HCT116 (cell line): Measurements from ENCODE around the gene TYW5. TPM values are rescaled to one million over a fixed set of nuclear protein-coding genes. Genes with fewer than 3 reads are reported as not detected.

Source experiments
- ATAC-seq: fragments of 200-7000 bp; cut with Tn5 transposase; 2 replicates; pipeline ENCODE4 v1.9.1; 2020; ENCODE audit warnings: mild to moderate bottlenecking, moderate library complexity
- BruUV-seq: library from RNA; stranded (reverse); fragments of 400-500 nt; replicated peaks from 2 replicates; lab custom pipeline; 2021; lab: Mats Ljungman, UMichigan
- CTCF ChIA-PET: fragments of 300-600 bp; sonication (Branson Sonifier 250); formaldehyde crosslinking; loops from one replicate; lab custom pipeline; 2021; ENCODE audit warnings: antibody characterized with exemption; lab: Charles Lee
- POLR2A ChIA-PET: fragments of 300-600, 350-600 bp; sonication (Branson Sonifier 250); formaldehyde crosslinking; loops from one replicate; lab custom pipeline; 2021; ENCODE audit warnings: antibody characterized with exemption; lab: Charles Lee
- RAD21 ChIA-PET, 2 experiments: fragments of 300-600 bp; sonication (Branson Sonifier 250); formaldehyde crosslinking; loops; one replicate each; lab custom pipeline; 2023; ENCODE audit warnings: low total read pairs in 2 of 2; ENCODE audit not compliant: uncharacterized antibody in 2 of 2, unreplicated experiment in 2 of 2, low non-redundant PET in 1 of 2; lab: Charles Lee
- DNase-seq: peaks from one replicate; pipeline ENCODE4 v3.0.0-alpha.2; 2010; ENCODE audit warnings: low read depth, low spot score
- H2AFZ ChIP-seq: fragments of 200-600 bp; shearing (Covaris generic), sonication (generic); 2 replicates; pipeline ENCODE4 v1.6.1; 2017; ENCODE audit warnings: low read depth, mixed run types, mixed read lengths, antibody characterized with exemption, low read length; ENCODE audit not compliant: poor library complexity, severe bottlenecking
- H3K27ac ChIP-seq: 2 replicates; pipeline ENCODE4 v1.5.1; 2012; ENCODE audit warnings: low read depth, low read length
- H3K27me3 ChIP-seq: fragments of 200-600 bp; sonication (generic); 2 replicates; pipeline ENCODE4 v1.6.1; 2016; ENCODE audit warnings: mixed run types, low read length, mixed read lengths; ENCODE audit not compliant: insufficient read depth
- H3K36me3 ChIP-seq, 2 experiments: fragments of 200-500 bp in 1 of 2; fragments of 200-600 bp in 1 of 2; sonication (Bioruptor generic) in 1 of 2; sonication (generic) in 1 of 2; 2 replicates each; pipeline versions ENCODE4 v1.5.1 to v1.6.1; 2014 to 2016; ENCODE audit warnings: low read length in 2 of 2, inconsistent platforms in 1 of 2, mixed read lengths in 1 of 2, mixed run types in 1 of 2; ENCODE audit not compliant: insufficient read depth in 2 of 2, control insufficient read depth in 1 of 2
- H3K4me1 ChIP-seq, 2 experiments: fragments of 200-600 bp in 1 of 2; sonication (generic) in 1 of 2; 2 replicates each; pipeline versions ENCODE4 v1.5.1 to v1.6.1; 2012 to 2017; ENCODE audit warnings: low read length in 2 of 2, inconsistent platforms in 1 of 2, mild to moderate bottlenecking in 1 of 2, mixed read lengths in 1 of 2, mixed run types in 1 of 2, moderate library complexity in 1 of 2; ENCODE audit not compliant: insufficient read depth in 2 of 2, control insufficient read depth in 1 of 2
- H3K4me2 ChIP-seq: fragments of 200-600 bp; sonication (generic); 2 replicates; pipeline ENCODE4 v1.6.1; 2017; ENCODE audit warnings: mixed run types, low read length, mixed read lengths
- H3K4me3 ChIP-seq, 2 experiments: fragments of 200-600 bp in 1 of 2; sonication (generic) in 1 of 2; replicated peaks in 1 of 2; 2 replicates each; pipeline ENCODE4 v1.5.1; 2011 to 2016; ENCODE audit warnings: low read length in 2 of 2, control low read depth in 1 of 2, low read depth in 1 of 2, mild to moderate bottlenecking in 1 of 2, mixed read lengths in 1 of 2, mixed run types in 1 of 2
- H3K79me2 ChIP-seq: fragments of 200-600 bp; sonication (generic); 2 replicates; pipeline ENCODE4 v1.6.1; 2017; ENCODE audit warnings: mild to moderate bottlenecking, mixed run types, low read length, moderate library complexity, mixed read lengths; ENCODE audit not compliant: insufficient read depth
- H3K9ac ChIP-seq: fragments of 200-600 bp; sonication (generic); 2 replicates; pipeline ENCODE4 v1.6.1; 2016; ENCODE audit warnings: low read length, mixed read lengths
- H3K9me2 ChIP-seq: fragments of 200-600 bp; sonication (generic), shearing (Covaris generic); 2 replicates; pipeline ENCODE4 v1.6.1; 2017; ENCODE audit warnings: mixed run types, mild to moderate bottlenecking, moderate library complexity; ENCODE audit not compliant: insufficient read depth
- H3K9me3 ChIP-seq, 2 experiments: fragments of 200-500 bp in 1 of 2; fragments of 200-600 bp in 1 of 2; sonication (Bioruptor generic) in 1 of 2; sonication (generic) in 1 of 2; 2 replicates each; pipeline ENCODE4 v1.6.1; 2014 to 2017; ENCODE audit warnings: low read length in 2 of 2, mixed read lengths in 2 of 2, inconsistent platforms in 1 of 2, low read depth in 1 of 2, mild to moderate bottlenecking in 1 of 2, mixed run types in 1 of 2, moderate library complexity in 1 of 2; ENCODE audit not compliant: control insufficient read depth in 1 of 2, insufficient read depth in 1 of 2
- H4K20me1 ChIP-seq: fragments of 200-600 bp; sonication (generic), shearing (Covaris generic); 2 replicates; pipeline ENCODE4 v1.6.1; 2017; ENCODE audit warnings: mixed run types, mild to moderate bottlenecking, moderate library complexity; ENCODE audit not compliant: insufficient read depth
- EGR1 ChIP-seq: IDR thresholded peaks from 2 replicates; pipeline ENCODE4 v1.6.1; 2012; ENCODE audit warnings: low read depth
- EZH2 ChIP-seq: fragments of 200-600 bp; sonication (generic); IDR thresholded peaks from 2 replicates; pipeline ENCODE4 v1.6.1; 2017; ENCODE audit warnings: antibody characterized with exemption, mixed run types
- FOSL1 ChIP-seq: IDR thresholded peaks from 2 replicates; pipeline ENCODE4 v1.6.1; 2012; ENCODE audit warnings: low read depth
- JUND ChIP-seq: IDR thresholded peaks from 2 replicates; pipeline ENCODE4 v1.6.1; 2012
- POLR2AphosphoS5 ChIP-seq: IDR thresholded peaks from 2 replicates; pipeline ENCODE4 v1.6.1; 2011; ENCODE audit warnings: mild to moderate bottlenecking, low read depth, low read length, moderate library complexity
- REST ChIP-seq: IDR thresholded peaks from 2 replicates; pipeline ENCODE4 v1.6.1; 2012; ENCODE audit warnings: low read depth
- SIN3A ChIP-seq: IDR thresholded peaks from 2 replicates; pipeline ENCODE4 v1.6.1; 2012; ENCODE audit warnings: low read depth
- SP1 ChIP-seq: IDR thresholded peaks from 2 replicates; pipeline ENCODE4 v1.6.1; 2012; ENCODE audit warnings: low read depth
- TCF7L2 ChIP-seq: IDR thresholded peaks from 2 replicates; pipeline ENCODE4 v1.7.0; 2011; ENCODE audit warnings: borderline replicate concordance, inconsistent platforms; ENCODE audit not compliant: insufficient read depth, insufficient read length; ENCODE audit errors: extremely low read depth
- YY1 ChIP-seq: IDR thresholded peaks from 2 replicates; pipeline ENCODE4 v1.6.1; 2011; ENCODE audit warnings: low read length, low read depth, moderate library complexity, mild to moderate bottlenecking; ENCODE audit not compliant: insufficient replicate concordance; ENCODE audit errors: extremely low read depth
- ZFX ChIP-seq: fragments of 450-650 bp; IDR thresholded peaks from 2 replicates; pipeline ENCODE4 v1.6.1; 2017
- ZNF274 ChIP-seq: fragments of 200-500 bp; sonication (Bioruptor generic); IDR thresholded peaks from 2 replicates; pipeline ENCODE4 v1.6.1; 2014; ENCODE audit warnings: mild to moderate bottlenecking, low read depth, low read length, inconsistent platforms
- intact Hi-C: fragments of 100-400 bp; cut with micrococcal nuclease; formaldehyde crosslinking; loops from 2 replicates; pipeline ENCODE4 v1.10.0; 2022
- total RNA-seq: library from RNA; stranded (reverse); gene quantifications from one replicate; pipeline ENCODE4 v1.2.1, GENCODE V29; 2021; ENCODE audit not compliant: unreplicated experiment
- TF ChIP-seq, protein P1 (sequence below): IDR thresholded peaks from 2 replicates; pipeline ENCODE4 v1.6.1; 2012
- TF ChIP-seq, protein P2 (sequence below), 3 experiments: fragments of 200-600 bp in 1 of 3; sonication (generic) in 1 of 3; IDR thresholded peaks in 2 of 3; conservative IDR thresholded peaks in 1 of 3; 2 replicates each; pipeline ENCODE4 v1.5.1; 2012 to 2017; ENCODE audit warnings: low read depth in 2 of 3, low read length in 2 of 3, antibody characterized with exemption in 1 of 3, borderline replicate concordance in 1 of 3, control low read depth in 1 of 3, mild to moderate bottlenecking in 1 of 3, mixed read lengths in 1 of 3, mixed run types in 1 of 3, moderate library complexity in 1 of 3; ENCODE audit not compliant: insufficient read depth in 1 of 3

The TYW5 gene
- total RNA-seq, 1 experiment from 2014 or later, result 7.7 TPM

DNA sequence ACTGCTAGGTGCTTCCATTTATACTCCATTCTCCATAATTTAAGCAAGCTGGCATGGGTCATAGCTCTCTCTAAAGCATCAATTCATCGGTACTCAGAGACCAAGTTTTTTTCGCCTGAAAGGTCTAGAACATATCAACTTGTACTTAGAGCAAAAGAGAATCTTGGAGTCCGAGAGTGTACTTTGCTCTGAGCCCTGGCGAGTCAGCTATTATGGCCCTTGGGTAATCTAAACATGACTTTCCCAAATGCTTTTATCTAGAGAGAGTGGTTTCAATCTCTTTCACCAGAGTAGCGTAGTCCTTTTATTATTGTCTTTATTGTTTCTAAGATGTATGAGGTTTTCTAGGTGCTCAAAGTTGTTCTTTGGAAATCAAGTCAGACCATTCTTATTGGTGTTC, 34.5 kb upstream of the TYW5 start:
- ChIA-PET CTCF (no interaction called here), POLR2A (no interaction called here), RAD21 (no interaction called here)
- Histone ChIP-seq H3K9me3 (no peaks in the 10 kb centered on the region; a peak in 1 of 4 replicates), H3K9me2 (no peaks in the 10 kb centered on the region), H3K4me1 (peaks cover 0 to 8% of the 10 kb centered on the region in 2 experiments; a peak in 2 of 4 replicates), H3K36me3 (no peaks in the 10 kb centered on the region), H3K27ac (no peak overlapping the region), H3K4me3 (no peak overlapping the region), H4K20me1 (no peaks in the 10 kb centered on the region), H3K9ac (no peak overlapping the region), H2AFZ (no peak overlapping the region), H3K4me2 (no peak overlapping the region), H3K79me2 (no peaks in the 10 kb centered on the region), H3K27me3 (no peaks in the 10 kb centered on the region)
- intact Hi-C loops, result no loop called here
- ATAC-seq (no peak), DNase-seq (no peak)
- no peak for TF ChIP-seq POLR2AphosphoS5
- TF ChIP-seq, protein P1, sequence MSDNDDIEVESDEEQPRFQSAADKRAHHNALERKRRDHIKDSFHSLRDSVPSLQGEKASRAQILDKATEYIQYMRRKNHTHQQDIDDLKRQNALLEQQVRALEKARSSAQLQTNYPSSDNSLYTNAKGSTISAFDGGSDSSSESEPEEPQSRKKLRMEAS, result no peak
- TF ChIP-seq TCF7L2, result no peak
- TF ChIP-seq, protein P2, sequence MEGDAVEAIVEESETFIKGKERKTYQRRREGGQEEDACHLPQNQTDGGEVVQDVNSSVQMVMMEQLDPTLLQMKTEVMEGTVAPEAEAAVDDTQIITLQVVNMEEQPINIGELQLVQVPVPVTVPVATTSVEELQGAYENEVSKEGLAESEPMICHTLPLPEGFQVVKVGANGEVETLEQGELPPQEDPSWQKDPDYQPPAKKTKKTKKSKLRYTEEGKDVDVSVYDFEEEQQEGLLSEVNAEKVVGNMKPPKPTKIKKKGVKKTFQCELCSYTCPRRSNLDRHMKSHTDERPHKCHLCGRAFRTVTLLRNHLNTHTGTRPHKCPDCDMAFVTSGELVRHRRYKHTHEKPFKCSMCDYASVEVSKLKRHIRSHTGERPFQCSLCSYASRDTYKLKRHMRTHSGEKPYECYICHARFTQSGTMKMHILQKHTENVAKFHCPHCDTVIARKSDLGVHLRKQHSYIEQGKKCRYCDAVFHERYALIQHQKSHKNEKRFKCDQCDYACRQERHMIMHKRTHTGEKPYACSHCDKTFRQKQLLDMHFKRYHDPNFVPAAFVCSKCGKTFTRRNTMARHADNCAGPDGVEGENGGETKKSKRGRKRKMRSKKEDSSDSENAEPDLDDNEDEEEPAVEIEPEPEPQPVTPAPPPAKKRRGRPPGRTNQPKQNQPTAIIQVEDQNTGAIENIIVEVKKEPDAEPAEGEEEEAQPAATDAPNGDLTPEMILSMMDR (IDR thresholded peaks at IDR 0.05 in 2 of 3, conservative IDR thresholded peaks at IDR 0.05 in 1 of 3; ENCODE audit: borderline replicate concordance in 1 of 3, insufficient read depth in 1 of 3, low read depth in 2 of 3, low read length in 2 of 3), result no peak
- TF ChIP-seq SP1, result no peak
- TF ChIP-seq EGR1, result no peak
- TF ChIP-seq ZNF274, result no peak
- no peak for TF ChIP-seq FOSL1
- TF ChIP-seq SIN3A, result no peak
- TF ChIP-seq YY1, result no peak
- no peak for TF ChIP-seq JUND
- no peak for TF ChIP-seq REST
- TF ChIP-seq EZH2, result no peak
- TF ChIP-seq ZFX, result no peak
- no TSS peak for BruUV-seq
